CD14-positive monocyte (primary cell): ENCODE results near the gene KIAA0319L. TPM values are rescaled to one million over a fixed set of nuclear protein-coding genes. Genes with fewer than 3 reads are reported as not detected.

Source experiments
- DNase-seq, 3 donors: peaks; one replicate each; pipeline ENCODE4 v3.0.0-alpha.2; 2011 to 2022
- H2AFZ ChIP-seq: 2 replicates; pipeline ENCODE4 v1.6.0; 2012; ENCODE audit warnings: mild to moderate bottlenecking, low read depth, low read length, inconsistent platforms; ENCODE audit not compliant: insufficient read depth, poor library complexity, severe bottlenecking
- H3K27ac ChIP-seq, 2 donors: 1 replicate in 1 of 2; 2 replicates in 1 of 2; pipeline ENCODE4 v1.5.1; 2012 to 2013; ENCODE audit warnings: low read length in 2 of 2, control low read depth in 1 of 2, inconsistent platforms in 1 of 2, low read depth in 1 of 2, mild to moderate bottlenecking in 1 of 2
- H3K27me3 ChIP-seq, 2 donors: one replicate each; pipeline versions ENCODE4 v1.6.0 to v1.6.1; 2011 to 2013; ENCODE audit warnings: low read length in 2 of 2; ENCODE audit not compliant: control insufficient read depth in 2 of 2, insufficient read depth in 2 of 2
- H3K36me3 ChIP-seq, 2 donors: replicated peaks in 1 of 2; 1 replicate in 1 of 2; 2 replicates in 1 of 2; pipeline versions ENCODE4 v1.5.1 to v1.6.1; 2012 to 2013; ENCODE audit warnings: low read length in 2 of 2, control low read depth in 1 of 2, inconsistent platforms in 1 of 2, mild to moderate bottlenecking in 1 of 2; ENCODE audit not compliant: insufficient read depth in 2 of 2, control insufficient read depth in 1 of 2
- H3K4me1 ChIP-seq, 2 donors: 1 replicate in 1 of 2; 2 replicates in 1 of 2; pipeline versions ENCODE4 v1.5.1 to v1.6.1; 2012 to 2013; ENCODE audit warnings: low read length in 2 of 2, control low read depth in 1 of 2, inconsistent platforms in 1 of 2, mild to moderate bottlenecking in 1 of 2, moderate library complexity in 1 of 2; ENCODE audit not compliant: insufficient read depth in 2 of 2, control insufficient read depth in 1 of 2
- H3K4me2 ChIP-seq: replicated peaks from 2 replicates; pipeline ENCODE3; 2012; ENCODE audit warnings: low read length, moderate library complexity, mild to moderate bottlenecking; ENCODE audit not compliant: poor library complexity, severe bottlenecking; ENCODE audit errors: extremely low read depth
- H3K4me3 ChIP-seq, 3 experiments: fragments of 200-600 bp in 1 of 3; sonication (generic) in 1 of 3; replicated peaks in 1 of 3; 1 replicate in 2 of 3; 2 replicates in 1 of 3; pipeline ENCODE4 v1.5.1; 2011 to 2013; ENCODE audit warnings: low read length in 3 of 3, mild to moderate bottlenecking in 3 of 3, control low read depth in 2 of 3, low read depth in 2 of 3, inconsistent platforms in 1 of 3, moderate library complexity in 1 of 3
- H3K79me2 ChIP-seq: 2 replicates; pipeline ENCODE4 v1.6.0; 2012; ENCODE audit warnings: mild to moderate bottlenecking, control low read depth, inconsistent platforms, low read length, moderate library complexity; ENCODE audit not compliant: insufficient read depth
- H3K9ac ChIP-seq: 2 replicates; pipeline ENCODE4 v1.6.0; 2017; ENCODE audit warnings: low read length, mild to moderate bottlenecking; ENCODE audit not compliant: insufficient read depth, poor library complexity, severe bottlenecking
- H3K9me3 ChIP-seq, 2 donors: replicated peaks in 1 of 2; 1 replicate in 1 of 2; 2 replicates in 1 of 2; pipeline versions ENCODE4 v1.5.1 to v1.6.1; 2012 to 2013; ENCODE audit warnings: low read length in 2 of 2, control low read depth in 1 of 2; ENCODE audit not compliant: control insufficient read depth in 1 of 2, insufficient read depth in 1 of 2
- H4K20me1 ChIP-seq: 2 replicates; pipeline ENCODE4 v1.6.0; 2012; ENCODE audit warnings: mild to moderate bottlenecking, low read length, control low read depth, moderate library complexity; ENCODE audit not compliant: insufficient read depth
- H3K27ac Mint-ChIP-seq, 7 donors: one replicate each; pipeline ENCODE4 v1.8.0; 2020; ENCODE audit warnings: mild to moderate bottlenecking in 7 of 7, mixed read lengths in 7 of 7, moderate library complexity in 6 of 7, inconsistent platforms in 2 of 7
- H3K27me3 Mint-ChIP-seq, 3 donors: one replicate each; pipeline ENCODE4 v1.8.0; 2021 to 2022; ENCODE audit warnings: low read depth in 3 of 3, mild to moderate bottlenecking in 3 of 3, mixed read lengths in 3 of 3, moderate library complexity in 3 of 3, inconsistent platforms in 1 of 3
- H3K36me3 Mint-ChIP-seq, 2 donors: one replicate each; pipeline ENCODE4 v1.8.0; 2020; ENCODE audit warnings: mixed read lengths in 2 of 2, inconsistent platforms in 1 of 2, mild to moderate bottlenecking in 1 of 2
- H3K4me1 Mint-ChIP-seq: one replicate; pipeline ENCODE4 v1.8.0; 2020; ENCODE audit warnings: mild to moderate bottlenecking, mixed read lengths
- H3K4me3 Mint-ChIP-seq, 2 donors: one replicate each; pipeline ENCODE4 v1.8.0; 2020; ENCODE audit warnings: mild to moderate bottlenecking in 2 of 2, mixed read lengths in 2 of 2, moderate library complexity in 1 of 2
- H3K9me3 Mint-ChIP-seq, 7 donors: one replicate each; pipeline ENCODE4 v1.8.0; 2020 to 2022; ENCODE audit warnings: mixed read lengths in 7 of 7, mild to moderate bottlenecking in 6 of 7, moderate library complexity in 6 of 7, inconsistent platforms in 2 of 7
- CTCF ChIP-seq: fragments of 200-600 bp; IDR thresholded peaks from one replicate; pipeline ENCODE4 v1.8.0; 2022; ENCODE audit warnings: antibody characterized with exemption, mild to moderate bottlenecking
- WGBS: methylation state at CpG from one replicate; pipeline ENCODE4 v1.1.5; 2013; ENCODE audit warnings: missing lambda C conversion rate; ENCODE audit not compliant: insufficient coverage; 5-methylcytosine and 5-hydroxymethylcytosine counted together
- intact Hi-C, 2 donors: fragments of 100-400 bp; cut with micrococcal nuclease; formaldehyde crosslinking; loops; one replicate each; pipeline versions ENCODE4 v1.15.0 to v1.15.1; 2023
- polyA plus RNA-seq, 3 donors: library from polyadenylated mRNA; depleted of rRNA in 1 of 3; unstranded in 2 of 3; stranded (reverse) in 1 of 3; fragments of 300-500 nt in 2 of 3; fragments of >200 nt in 1 of 3; fragmentation: Illumina TruSeq in 2 of 3; gene quantifications; 1 replicate in 2 of 3; 2 replicates in 1 of 3; pipeline ENCODE4 v1.2.3, GENCODE V29; 2012 to 2021

KIAA0319L gene
- polyA plus RNA-seq, 3 donors, result 20.6 to 75.3 (median 28.6) TPM

- Histone ChIP-seq H3K9ac (no peak overlapping the region), H3K27ac (no peak overlapping the region), H4K20me1 (no peaks in the 10 kb centered on the region), H3K4me1 (no peaks in the 10 kb centered on the region), H3K79me2 (no peaks in the 10 kb centered on the region), H3K36me3 (peaks cover 43 to 88% of the 10 kb centered on the region in 2 donors), H3K27me3 (no peaks in the 10 kb centered on the region), H3K9me3 (no peaks in the 10 kb centered on the region), H3K4me3 (no peak overlapping the region), H2AFZ (no peak overlapping the region), H3K4me2 (no peak overlapping the region)
- Mint-ChIP-seq H3K4me3 (no peak overlapping the region), H3K4me1 (peaks cover 5% of the 10 kb centered on the region), H3K36me3 (peaks cover 56 to 76% of the 10 kb centered on the region in 2 donors), H3K9me3 (peaks cover 0 to 4% (median 0%) of the 10 kb centered on the region in 7 donors), H3K27ac (no peak overlapping the region), H3K27me3 (peaks cover 0 to 3% (median 2%) of the 10 kb centered on the region in 3 donors)
- no peak for TF ChIP-seq CTCF
- intact Hi-C loops, result no loop called here
- DNase-seq, result no peak
These were observed 156.2 kb downstream of the KIAA0319L start for GRCh38 chr1:35401049-35401448.

- peaks cover 5% of the 10 kb centered on the region for H3K4me1 Mint-ChIP-seq
- H3K4me1 ChIP-seq, result no peaks in the 10 kb centered on the region
- peaks cover 61 to 77% of the 10 kb centered on the region in 2 donors for H3K36me3 Mint-ChIP-seq
- H3K9ac ChIP-seq, result no peak overlapping the region
- no peak overlapping the region for H3K4me2 ChIP-seq
- no peaks in the 10 kb centered on the region for H3K27me3 Mint-ChIP-seq
- H3K27ac ChIP-seq, result peak overlapping the region in 1 of 2 donors; percentile 13
- H4K20me1 ChIP-seq, result no peaks in the 10 kb centered on the region
- H3K4me3 ChIP-seq, result no peak overlapping the region
- TF ChIP-seq CTCF, result no peak
- intact Hi-C loops, result no loop called here
- peaks cover 0 to 4% (median 0%) of the 10 kb centered on the region in 7 donors for H3K9me3 Mint-ChIP-seq
- H3K27ac Mint-ChIP-seq, result peak overlapping the region in 1 of 7 donors; percentile 54
- H2AFZ ChIP-seq, result no peak overlapping the region
- no peaks in the 10 kb centered on the region for H3K79me2 ChIP-seq
- no CpG with 5 or more reads among the region's 3 CpGs for WGBS
- H3K9me3 ChIP-seq, result no peaks in the 10 kb centered on the region
- H3K27me3 ChIP-seq, result no peaks in the 10 kb centered on the region
- peak in 1 of 3 donors; percentile 8 for DNase-seq
- H3K4me3 Mint-ChIP-seq, result no peak overlapping the region
- peaks cover 59 to 94% of the 10 kb centered on the region in 2 donors for H3K36me3 ChIP-seq
These were observed 158.5 kb downstream of the KIAA0319L start for GRCh38 chr1:35398739-35399138.
